NCI-H1092 treated with DMSO at 0.1 percent for 48 hours (cell line): ENCODE measurements around the gene ING3.

ENCODE experiments used
- DNase-seq: peaks from one replicate; lab custom pipeline; 2025; lab: John Stamatoyannopoulos, UW

Gene ING3

GRCh38 chr7:120950539-120951308 lies at the start of gene ING3:
TSS of gene ING3 (plus strand) at chr7:120950777. CDS start at chr7:120950897, 120 bp downstream.
- peak; percentile 99 for DNase-seq

- no peak for DNase-seq
Observed at GRCh38 chr7:120915314-120916105, 35.1 kb upstream of the ING3 start.

- DNase-seq = no peak
Observed at GRCh38 chr7:120916121-120916520, 34.5 kb upstream of the ING3 start.

GRCh38 chr7:120916538-120916937 lies 34.0 kb upstream of the ING3 start:
- no peak for DNase-seq

GRCh38 chr7:120919466-120919865 lies 31.1 kb upstream of the ING3 start:
- DNase-seq = no peak

- DNase-seq = no peak
Observed at GRCh38 chr7:120920034-120920433, 30.5 kb upstream of the ING3 start.

GRCh38 chr7:120920591-120921274 lies 29.8 kb upstream of the ING3 start:
- peak; percentile 39 for DNase-seq

GRCh38 chr7:120924837-120925236 lies 25.7 kb upstream of the ING3 start:
- DNase-seq = no peak

- DNase-seq = no peak
Observed at GRCh38 chr7:120925392-120925791, 25.2 kb upstream of the ING3 start.

- no peak for DNase-seq
Observed at GRCh38 chr7:120926943-120927346, 23.6 kb upstream of the ING3 start.

GRCh38 chr7:120927454-120928103 lies 23.0 kb upstream of the ING3 start:
- DNase-seq = no peak

- DNase-seq = no peak
Observed at GRCh38 chr7:120931243-120931642, 19.3 kb upstream of the ING3 start.

- no peak for DNase-seq
Observed at GRCh38 chr7:120933475-120933874, 17.1 kb upstream of the ING3 start.

GRCh38 chr7:120939345-120939744 lies 11.2 kb upstream of the ING3 start:
- no peak for DNase-seq

GRCh38 chr7:120941064-120941463 lies 9.5 kb upstream of the ING3 start:
- DNase-seq = peak; percentile 55

- no peak for DNase-seq
Observed at GRCh38 chr7:120941856-120942255, 8.7 kb upstream of the ING3 start.

GRCh38 chr7:120942861-120943260 lies 7.7 kb upstream of the ING3 start:
- DNase-seq = no peak

GRCh38 chr7:120944826-120945562 lies 5.6 kb upstream of the ING3 start:
- peak; percentile 6 for DNase-seq

- no peak for DNase-seq
Observed at GRCh38 chr7:120947980-120948379, 2.6 kb upstream of the ING3 start.

GRCh38 chr7:120949393-120949911 lies 1.1 kb upstream of the ING3 start:
- no peak for DNase-seq

GRCh38 chr7:120949998-120950538 lies 509 bp upstream of the ING3 start:
- peak; percentile 40 for DNase-seq
